ENCODE measurements around the gene MATN1.
"Not testable (repeated sequence)": the region's sequence is repeated elsewhere in the genome, so short reads cannot be mapped to it uniquely, and the experiment has no call there.

Gene MATN1

GRCh38 chr1:30723331-30723755, at the start of gene MATN1:
Gene MATN1 (minus strand): TSS chr1:30723585. CDS start chr1:30723551, 34 bp downstream.
- DNase-seq (ENCODE audit: low spot score), result no peak

- no peak for DNase-seq (ENCODE audit: low spot score)
These were observed 47.6 kb upstream of the MATN1 start for GRCh38 chr1:30771005-30771404.

DNA sequence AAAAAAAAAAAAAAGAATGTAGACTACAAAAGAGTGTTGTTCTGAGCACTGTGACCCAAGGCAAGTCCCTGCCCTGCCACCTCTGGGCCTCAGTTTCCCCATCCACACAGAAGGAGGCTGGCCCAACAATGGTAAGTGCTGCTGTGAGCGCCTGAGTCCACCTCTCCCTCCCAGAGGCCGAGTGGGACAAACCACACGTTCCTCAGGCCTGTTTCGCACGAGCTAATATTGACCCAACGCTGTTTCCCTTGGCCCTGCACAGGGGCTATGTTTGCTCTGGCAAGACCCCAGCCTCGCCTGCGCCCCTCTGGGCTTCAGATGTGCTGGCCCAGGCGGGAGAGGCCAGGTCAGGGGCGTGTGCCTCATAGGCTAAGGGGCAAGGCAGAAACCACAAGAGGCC, 46.8 kb upstream of the MATN1 start:
- DNase-seq (ENCODE audit: low spot score), result no peak

GRCh38 chr1:30768830-30769718, 45.7 kb upstream of the MATN1 start:
- no peak for DNase-seq (ENCODE audit: low spot score)

DNA sequence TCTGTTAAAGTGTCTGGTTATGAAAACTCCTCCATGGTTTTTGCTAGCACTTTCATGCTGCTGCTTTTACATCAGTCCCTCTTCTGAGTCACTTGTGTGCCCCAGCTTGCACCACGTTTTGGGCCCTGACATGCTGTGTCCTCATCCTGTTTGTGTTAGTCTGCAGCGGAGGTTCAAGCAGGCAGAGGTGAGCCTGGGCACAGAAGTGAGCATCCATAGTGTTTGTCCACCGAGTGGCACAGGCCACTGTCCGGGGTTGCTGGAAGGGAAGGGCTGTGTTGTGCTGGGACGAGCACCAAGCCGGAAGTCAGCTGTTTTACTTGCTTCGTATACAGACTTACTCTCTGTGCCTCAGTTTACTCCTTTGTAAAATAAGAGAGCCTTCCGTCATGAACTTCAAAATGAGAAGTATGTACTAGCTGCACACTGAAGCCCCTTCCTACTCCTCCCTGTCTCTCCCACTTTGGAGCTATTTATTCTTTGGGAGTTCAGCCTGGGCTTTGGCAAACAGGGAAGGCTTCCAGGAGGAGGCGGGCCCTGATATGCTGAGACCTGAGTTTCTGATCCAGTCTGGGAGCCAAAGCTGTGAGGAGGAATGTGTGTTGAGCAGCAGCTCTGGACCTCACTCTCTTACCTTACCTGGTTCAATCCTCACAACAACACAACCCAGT, 44.9 kb upstream of the MATN1 start:
- DNase-seq (ENCODE audit: low spot score), result no peak

- not testable (repeated sequence) for DNase-seq (ENCODE audit: low spot score)
These were observed 43.6 kb upstream of the MATN1 start for GRCh38 chr1:30766948-30767347.

GRCh38 chr1:30765556-30766434, 42.4 kb upstream of the MATN1 start:
- DNase-seq (ENCODE audit: low spot score), result no peak

GRCh38 chr1:30764939-30765555, 41.7 kb upstream of the MATN1 start:
- DNase-seq (ENCODE audit: low spot score), result no peak

GRCh38 chr1:30764396-30764795, 41.0 kb upstream of the MATN1 start:
- no peak for DNase-seq (ENCODE audit: low spot score)

- peak; percentile 63 for DNase-seq (ENCODE audit: low spot score)
These were observed 40.4 kb upstream of the MATN1 start for GRCh38 chr1:30763651-30764248.

DNA sequence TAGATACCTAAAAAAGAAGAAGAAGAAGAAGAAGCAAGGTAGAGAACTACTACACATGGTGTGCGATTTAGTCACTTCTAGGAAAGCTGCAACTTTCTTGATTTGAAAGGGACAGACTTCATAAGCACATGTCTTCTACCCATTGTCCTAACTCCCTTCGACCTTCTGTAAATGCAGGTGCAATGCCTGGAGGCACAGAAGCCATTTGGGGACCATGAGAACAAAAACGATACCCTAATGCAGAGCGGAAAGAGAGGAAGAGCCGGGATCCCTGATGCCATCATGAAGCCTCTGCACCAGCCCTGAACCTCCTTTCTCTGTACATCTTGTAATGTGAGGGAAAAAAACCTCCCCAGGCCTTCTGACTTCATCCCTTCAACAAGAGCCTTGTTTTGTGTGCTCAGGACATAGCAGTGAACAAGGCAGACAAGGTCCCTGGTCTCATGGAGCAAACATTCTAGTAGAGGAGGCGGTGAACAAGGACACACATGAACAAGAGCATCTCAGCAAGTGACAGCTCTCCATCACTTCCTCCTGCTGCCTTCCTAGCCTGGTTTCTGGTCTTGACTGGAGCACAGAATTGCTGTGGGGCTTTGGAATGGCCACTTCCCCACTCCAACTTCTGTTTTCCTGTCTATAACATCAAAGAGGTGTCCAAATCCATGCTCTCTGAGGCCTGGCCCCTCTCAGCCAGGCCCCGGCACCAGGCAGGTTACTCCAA, 39.7 kb upstream of the MATN1 start:
- DNase-seq (ENCODE audit: low spot score), result no peak

DNA sequence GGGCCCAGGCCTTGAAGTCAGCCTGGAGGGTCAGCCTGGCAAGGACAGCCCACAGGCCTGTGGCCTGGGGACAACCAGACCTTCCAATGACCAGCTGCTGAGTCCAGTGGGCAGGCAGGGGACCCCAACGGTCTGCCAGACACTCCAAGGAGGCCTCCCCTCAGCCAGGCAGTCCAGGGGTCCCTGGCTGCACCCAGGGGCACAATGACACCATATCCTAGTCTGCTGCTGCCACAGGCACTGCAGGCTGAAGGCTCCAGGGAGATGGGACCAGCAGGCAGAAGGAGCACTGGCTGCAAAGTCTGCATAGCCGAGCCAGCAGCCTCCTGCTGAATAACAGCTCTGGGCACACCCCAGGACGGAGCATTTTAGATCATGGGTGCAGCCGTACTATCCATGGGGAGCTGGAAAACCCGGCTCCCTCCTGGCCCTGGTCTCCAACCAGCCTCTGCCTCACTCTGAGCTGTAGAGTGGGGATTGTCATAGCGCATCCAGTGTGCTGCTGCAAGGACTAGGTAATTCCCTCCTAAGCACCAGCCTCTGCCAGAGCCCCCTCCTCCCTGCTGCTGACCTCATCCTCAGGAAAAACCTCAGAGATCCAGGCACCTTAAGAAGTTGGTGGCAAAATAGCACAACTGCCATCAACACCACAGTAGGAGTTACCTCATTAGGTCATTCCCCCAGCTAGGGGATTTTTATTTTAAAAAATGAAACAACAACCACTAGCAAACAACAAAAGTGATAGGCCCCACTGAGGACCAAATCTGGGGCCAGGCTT, 39.0 kb upstream of the MATN1 start:
- DNase-seq (ENCODE audit: low spot score), result no peak

DNA sequence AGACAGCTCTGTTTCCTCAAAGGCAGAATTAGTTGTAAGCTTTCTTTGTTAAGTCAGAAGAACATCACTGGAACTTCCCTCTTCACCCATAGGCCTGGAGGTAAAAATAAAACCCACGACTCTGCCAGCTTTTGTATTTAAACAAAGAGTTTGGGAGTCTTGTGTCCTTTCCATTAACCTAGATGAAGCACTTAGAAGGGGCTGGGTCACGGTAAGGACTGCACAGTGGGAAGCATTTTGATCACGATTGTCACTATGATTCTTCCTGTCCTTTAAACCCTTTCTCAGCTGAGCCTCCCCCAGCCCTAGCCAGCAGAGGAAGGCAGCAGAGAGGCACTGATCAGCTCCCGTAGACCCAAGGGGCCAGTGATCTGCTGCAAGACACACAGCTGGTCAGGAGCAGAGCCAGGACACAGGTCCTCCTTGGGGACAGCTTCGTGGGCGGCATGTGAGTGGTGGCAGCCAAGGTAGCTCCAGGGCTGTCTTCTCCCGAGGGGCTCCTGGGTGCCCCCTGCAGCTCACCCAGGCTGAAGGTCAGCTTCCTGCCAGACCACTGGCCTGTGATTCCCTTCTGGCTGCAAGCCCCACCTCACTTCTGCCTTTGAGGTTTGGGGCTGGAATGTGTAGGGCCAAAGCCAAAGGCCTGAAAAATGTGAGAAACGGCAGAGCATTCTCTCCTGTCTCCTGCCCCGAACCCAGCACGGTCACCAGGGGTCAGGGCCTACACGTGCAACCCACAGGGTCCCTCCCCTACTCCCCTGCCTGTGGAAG, 38.2 kb upstream of the MATN1 start:
- DNase-seq (ENCODE audit: low spot score), result no peak

GRCh38 chr1:30760596-30761324, 37.4 kb upstream of the MATN1 start:
- DNase-seq (ENCODE audit: low spot score), result no peak

- no peak for DNase-seq (ENCODE audit: low spot score)
These were observed 36.4 kb upstream of the MATN1 start for GRCh38 chr1:30759718-30760281.

DNA sequence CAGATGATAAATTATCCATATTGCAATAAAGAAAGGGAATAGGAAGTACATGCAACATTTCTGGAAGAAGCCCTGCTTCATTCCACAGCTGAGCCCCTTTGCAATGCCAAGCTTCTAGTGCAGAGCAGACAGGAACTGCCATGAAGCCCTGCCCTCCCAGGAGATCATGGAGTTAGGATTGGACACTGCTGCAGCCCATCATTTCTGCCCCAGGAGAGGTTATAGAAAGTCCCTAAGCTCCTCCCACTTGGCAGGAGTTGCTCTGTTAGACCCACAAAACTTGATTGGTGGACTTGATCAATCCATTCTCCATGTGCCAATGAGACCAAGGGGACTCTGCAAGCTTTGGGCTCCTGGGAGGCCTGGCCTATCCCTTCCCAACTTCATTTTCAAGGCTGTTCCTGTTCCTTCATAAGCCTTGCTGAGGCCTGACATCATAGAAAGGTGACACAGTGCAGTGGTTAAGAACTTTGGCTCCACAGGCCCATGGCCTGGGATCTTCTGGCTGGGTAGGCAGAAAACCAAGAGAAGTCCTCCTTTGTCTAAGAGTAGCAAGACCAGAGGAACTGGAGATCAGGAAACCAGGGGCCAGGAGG, 35.5 kb upstream of the MATN1 start:
- no peak for DNase-seq (ENCODE audit: low spot score)

DNA sequence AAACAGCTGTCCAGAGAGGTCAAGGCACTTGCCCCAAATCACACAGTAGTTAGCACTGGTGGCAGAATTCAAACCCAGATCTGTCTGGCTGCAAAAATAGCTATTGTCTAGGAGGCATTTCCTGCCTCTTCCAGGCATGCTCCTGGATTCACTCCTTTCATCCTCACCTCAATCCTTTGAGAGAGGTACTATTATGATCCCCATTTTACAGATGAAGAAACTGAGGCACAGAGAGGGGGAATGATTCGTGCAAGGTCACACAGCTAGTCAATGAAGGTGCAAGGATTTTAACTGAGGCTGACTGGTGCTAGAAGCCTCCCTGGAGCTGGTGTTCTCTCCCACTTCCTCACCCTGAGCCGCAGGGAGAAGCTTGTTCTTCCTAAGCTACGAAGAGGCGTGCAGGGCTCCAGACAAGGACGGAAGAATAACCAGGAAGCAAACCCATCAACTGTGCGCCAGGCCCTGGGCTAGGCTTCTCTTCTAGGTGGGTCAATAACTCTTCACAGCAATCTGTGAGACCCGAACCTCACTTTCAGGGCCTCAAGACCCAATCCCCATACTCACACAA, 34.8 kb upstream of the MATN1 start:
- no peak for DNase-seq (ENCODE audit: low spot score)

All from Ammon's horn (tissue), 1 donor.